ENCODE measurements around the gene FOXP1.

The FOXP1 gene

DNA sequence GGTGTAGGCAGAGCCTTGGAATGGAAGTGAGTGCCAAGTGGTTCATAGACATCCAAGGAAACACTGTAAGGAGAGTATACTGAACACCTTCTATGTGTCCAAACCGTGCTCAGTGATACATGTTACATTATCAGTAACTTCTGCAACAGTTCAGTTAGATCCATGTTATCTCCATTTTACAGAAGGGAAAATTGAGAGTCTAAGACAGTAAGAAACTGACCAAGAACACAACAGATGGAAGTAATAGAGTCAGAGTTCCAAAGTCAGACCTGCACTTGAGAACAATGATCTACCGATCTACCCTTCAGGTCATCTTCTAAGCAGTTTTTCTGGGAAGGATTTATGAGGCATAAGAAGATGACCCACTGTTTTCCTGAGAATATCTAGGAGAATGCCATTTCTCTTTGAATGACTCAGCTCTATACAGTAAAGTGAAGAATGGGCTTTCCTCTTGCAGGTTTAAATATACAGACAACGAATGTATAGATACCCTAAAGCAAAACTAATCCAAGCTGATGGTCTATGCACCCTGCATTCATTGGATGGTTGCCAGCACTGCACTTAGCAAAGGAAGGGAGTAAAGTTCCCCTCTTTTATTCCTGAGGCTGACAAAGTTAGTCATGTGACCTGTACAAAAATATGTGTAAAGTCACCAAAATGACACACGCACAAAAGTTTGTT, 667.0 kb downstream of the FOXP1 start:
- peak; percentile 8 for DNase-seq

DNA sequence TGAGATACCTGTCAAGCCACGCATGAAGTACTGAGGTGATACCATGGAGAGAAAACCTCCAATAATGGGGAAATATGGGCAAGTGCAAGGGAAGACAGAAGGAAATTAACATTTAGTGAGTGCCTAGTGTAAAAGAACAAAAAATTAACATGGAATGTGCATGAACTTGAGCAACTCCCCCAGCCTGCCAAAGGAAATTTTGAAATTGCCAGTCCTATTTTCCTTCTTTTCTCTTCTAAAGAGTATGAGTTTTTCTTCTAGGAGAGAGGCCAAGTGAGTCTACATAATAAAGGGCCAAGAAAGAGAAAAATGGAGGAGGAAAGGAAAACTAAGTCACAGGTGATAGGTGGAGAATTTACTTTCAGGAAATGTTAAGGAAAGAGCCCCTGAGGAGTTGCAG, 668.7 kb downstream of the FOXP1 start:
- no peak for DNase-seq

DNA sequence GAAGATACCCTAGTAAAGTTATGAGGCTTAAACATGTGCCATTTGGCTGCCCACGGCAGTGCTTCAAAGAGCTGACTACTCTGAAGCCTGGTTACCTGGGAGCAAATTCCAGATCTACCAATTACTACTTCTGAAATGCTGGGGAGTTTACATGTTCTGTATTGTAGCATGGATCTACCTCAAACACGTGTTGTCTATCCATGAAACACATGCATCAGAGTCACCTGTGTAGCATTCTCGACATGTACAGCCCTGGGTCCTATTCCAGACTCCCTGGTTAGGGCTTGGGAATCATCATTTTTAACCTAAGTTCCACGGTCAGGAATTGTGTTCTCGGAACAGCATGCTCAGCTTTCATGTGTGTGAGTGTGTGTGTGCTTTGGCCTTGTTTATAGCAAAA, 671.8 kb downstream of the FOXP1 start:
- DNase-seq = no peak

DNA sequence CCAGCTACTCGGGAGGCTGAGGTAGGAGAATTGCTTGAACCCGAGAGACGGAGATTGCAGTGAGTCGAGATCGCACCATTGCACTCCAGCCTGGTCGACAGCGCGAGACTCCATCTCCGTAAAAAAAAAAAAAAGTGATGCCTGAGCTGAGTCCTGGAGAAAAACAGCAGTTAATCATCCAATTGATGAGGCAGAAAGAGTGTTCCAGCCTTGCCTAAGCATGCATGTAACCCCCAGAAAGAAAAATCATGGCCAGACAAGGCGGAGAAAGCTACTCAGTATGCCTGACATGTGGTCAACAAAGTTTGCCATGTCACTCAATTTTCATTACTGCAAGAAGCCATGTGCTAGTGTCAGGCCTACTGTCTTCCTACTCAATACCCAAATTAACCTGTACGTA, 678.0 kb downstream of the FOXP1 start:
- no peak for DNase-seq

Measured in NCI-H2171 (cell line).